H1 (cell line): Measurements from ENCODE around the gene SLC16A8. TPM values are rescaled to one million over a fixed set of nuclear protein-coding genes. Genes with fewer than 3 reads are reported as not detected.

Experiments used
- BCL11A ChIP-seq, 2 experiments: IDR thresholded peaks; one replicate each; pipeline ENCODE4 v1.6.1; 2011; ENCODE audit warnings: low read depth in 2 of 2, low read length in 2 of 2, mild to moderate bottlenecking in 2 of 2
- CEBPB ChIP-seq: IDR thresholded peaks from 2 replicates; pipeline ENCODE4 v1.6.1; 2012; ENCODE audit warnings: low read depth, low read length
- CHD7 ChIP-seq: fragments of 300-600 bp; sonication (generic); IDR thresholded peaks from 2 replicates; pipeline ENCODE4 v1.7.1; 2012; ENCODE audit warnings: low read length, moderate library complexity, mild to moderate bottlenecking, inconsistent platforms; ENCODE audit not compliant: insufficient replicate concordance
- GABPA ChIP-seq: IDR thresholded peaks from 2 replicates; pipeline ENCODE4 v1.6.1; 2011; ENCODE audit warnings: mild to moderate bottlenecking, low read length, moderate library complexity, borderline replicate concordance; ENCODE audit not compliant: insufficient read depth
- HDAC2 ChIP-seq, 2 experiments: fragments of 300-600 bp in 1 of 2; sonication (generic) in 1 of 2; IDR thresholded peaks; 2 replicates each; pipeline ENCODE4 v1.6.1; 2011 to 2012; ENCODE audit warnings: low read depth in 2 of 2, low read length in 2 of 2, mild to moderate bottlenecking in 2 of 2, moderate library complexity in 2 of 2, borderline replicate concordance in 1 of 2, inconsistent platforms in 1 of 2
- KDM5A ChIP-seq: fragments of 200-600 bp; IDR thresholded peaks from 2 replicates; pipeline ENCODE4 v1.7.1; 2012; ENCODE audit warnings: mild to moderate bottlenecking, low read length, inconsistent platforms, mixed read lengths
- SIX5 ChIP-seq: IDR thresholded peaks from 2 replicates; pipeline ENCODE4 v1.6.1; 2011; ENCODE audit warnings: mild to moderate bottlenecking, low read depth, low read length
- SUZ12 ChIP-seq: fragments of 200-600 bp; sonication (generic); IDR thresholded peaks from 2 replicates; pipeline ENCODE4 v1.6.1; 2012; ENCODE audit warnings: mild to moderate bottlenecking, inconsistent platforms, low read length, moderate library complexity, mixed read lengths
- USF2 ChIP-seq: IDR thresholded peaks from 2 replicates; pipeline ENCODE4 v1.6.1; 2011; ENCODE audit warnings: low read length, improper control_type of control experiment
- polyA plus RNA-seq, 7 experiments: library from polyadenylated mRNA; depleted of rRNA in 3 of 7; stranded (reverse) in 5 of 7; unstranded in 2 of 7; fragments of >200 nt in 5 of 7; fragments of 200-250 nt in 2 of 7; gene quantifications; 1 replicate in 5 of 7; 2 replicates in 1 of 7; 4 replicates in 1 of 7; pipeline versions ENCODE4 v1.2.1 to v1.2.3, GENCODE V29; 2011 to 2013; ENCODE audit warnings: missing spikeins in 2 of 7, mixed read lengths in 2 of 7
- total RNA-seq: library from RNA; stranded (reverse); fragmentation: NEBNext Ultra II Directional; extraction: Animal tissue kit (Norgen Biotek cat#: 25700); gene quantifications from 2 replicates; pipeline ENCODE4 v1.2.1, GENCODE V29; 2021

Gene SLC16A8
- total and polyA plus RNA-seq, 2 of the 8 experiments (the other 6 are each of a cell fraction or from before 2014, with no cell fraction given) = 0.70 TPM; not detected in 1

GRCh38 chr22:38028344-38029130, 55.4 kb downstream of the SLC16A8 start (continued):
- TF ChIP-seq CHD7 (no peak), SUZ12 (no peak), USF2 (no peak), SIX5 (no peak), GABPA (no peak), KDM5A (no peak), HDAC2 (IDR thresholded peaks at IDR 0.05; ENCODE audit: borderline replicate concordance in 1 of 2, low read depth in 2 of 2, low read length in 2 of 2) (no peak), CEBPB (no peak), BCL11A (IDR thresholded peaks at IDR 0.05; ENCODE audit: low read depth in 2 of 2, low read length in 2 of 2) (no peak)
